Neural progenitor cell (in vitro differentiated cells): Measurements from ENCODE around the gene TPPP2. TPM values are rescaled to one million over a fixed set of nuclear protein-coding genes. Genes with fewer than 3 reads are reported as not detected.

Source experiments
- DNase-seq: peaks from one replicate; pipeline ENCODE4 v3.0.0-alpha.2; 2016; ENCODE audit warnings: low spot score
- H2AFZ ChIP-seq: fragments of 200-600 bp; sonication (generic); replicated peaks from 2 replicates; pipeline ENCODE4 v1.6.1; 2016; ENCODE audit warnings: antibody characterized with exemption
- H3F3A ChIP-seq: fragments of 200-600 bp; sonication (generic); 2 replicates; pipeline ENCODE4 v1.6.1; 2016; ENCODE audit warnings: antibody characterized with exemption, low read depth
- H3K27ac ChIP-seq: fragments of 200-600 bp; sonication (generic); 2 replicates; pipeline ENCODE4 v1.5.1; 2016; ENCODE audit warnings: mild to moderate bottlenecking
- H3K27me3 ChIP-seq: fragments of 200-600 bp; sonication (generic); 2 replicates; pipeline ENCODE4 v1.6.1; 2016; ENCODE audit warnings: mild to moderate bottlenecking, moderate library complexity
- H3K36me3 ChIP-seq: fragments of 200-600 bp; sonication (generic); 2 replicates; pipeline ENCODE4 v1.5.1; 2016
- H3K4me1 ChIP-seq: fragments of 200-600 bp; sonication (generic); 2 replicates; pipeline ENCODE4 v1.6.1; 2016; ENCODE audit warnings: mixed run types
- H3K4me2 ChIP-seq: fragments of 200-600 bp; sonication (generic); 2 replicates; pipeline ENCODE4 v1.6.1; 2016
- H3K4me3 ChIP-seq: fragments of 200-600 bp; sonication (generic); 2 replicates; pipeline ENCODE4 v1.5.1; 2016
- H3K79me2 ChIP-seq: fragments of 200-600 bp; sonication (generic); 2 replicates; pipeline ENCODE4 v1.6.1; 2016; ENCODE audit warnings: low read depth
- H3K9ac ChIP-seq: fragments of 200-600 bp; sonication (generic); 2 replicates; pipeline ENCODE4 v1.6.1; 2016
- H3K9me3 ChIP-seq: fragments of 200-600 bp; sonication (generic); 2 replicates; pipeline ENCODE4 v1.5.1; 2016; ENCODE audit warnings: low read depth
- H4K20me1 ChIP-seq: fragments of 200-600 bp; sonication (generic); 2 replicates; pipeline ENCODE4 v1.6.1; 2016; ENCODE audit warnings: low read depth
- H3K27ac Mint-ChIP-seq: 3 replicates; pipeline ENCODE4 v1.8.0; 2021; ENCODE audit warnings: mixed read lengths
- H3K27me3 Mint-ChIP-seq: 2 replicates; pipeline ENCODE4 v1.8.0; 2022; ENCODE audit warnings: low read depth, mild to moderate bottlenecking, inconsistent platforms, moderate library complexity, mixed read lengths; ENCODE audit not compliant: insufficient read depth
- H3K36me3 Mint-ChIP-seq: 3 replicates; pipeline ENCODE4 v1.8.0; 2021; ENCODE audit warnings: mixed read lengths
- H3K4me1 Mint-ChIP-seq: 3 replicates; pipeline ENCODE4 v1.8.0; 2021; ENCODE audit warnings: mixed read lengths
- H3K4me3 Mint-ChIP-seq: 3 replicates; pipeline ENCODE4 v1.8.0; 2021; ENCODE audit warnings: mild to moderate bottlenecking, moderate library complexity, mixed read lengths
- H3K9me3 Mint-ChIP-seq: 3 replicates; pipeline ENCODE4 v1.8.0; 2020; ENCODE audit warnings: mixed read lengths
- EZH2 ChIP-seq: fragments of 200-600 bp; sonication (generic); IDR thresholded peaks from 2 replicates; pipeline ENCODE4 v1.6.1; 2017; ENCODE audit warnings: antibody characterized with exemption, mild to moderate bottlenecking, moderate library complexity
- EZH2phosphoT487 ChIP-seq: fragments of 200-600 bp; sonication (generic); IDR thresholded peaks from 2 replicates; pipeline ENCODE4 v1.6.1; 2017; ENCODE audit warnings: antibody characterized with exemption
- total RNA-seq: library from RNA; depleted of rRNA; stranded (reverse); fragments of >200 nt; gene quantifications from 2 replicates; pipeline ENCODE4 v1.2.3, GENCODE V29; 2015; ENCODE audit warnings: low replicate concordance
- TF ChIP-seq, protein P1 (sequence below): fragments of 200-600 bp; sonication (generic); IDR thresholded peaks from 2 replicates; pipeline ENCODE4 v1.5.1; 2017; ENCODE audit warnings: antibody characterized with exemption, mild to moderate bottlenecking

Gene TPPP2
- total RNA-seq, 1 donor from 2014 or later = not detected

DNA sequence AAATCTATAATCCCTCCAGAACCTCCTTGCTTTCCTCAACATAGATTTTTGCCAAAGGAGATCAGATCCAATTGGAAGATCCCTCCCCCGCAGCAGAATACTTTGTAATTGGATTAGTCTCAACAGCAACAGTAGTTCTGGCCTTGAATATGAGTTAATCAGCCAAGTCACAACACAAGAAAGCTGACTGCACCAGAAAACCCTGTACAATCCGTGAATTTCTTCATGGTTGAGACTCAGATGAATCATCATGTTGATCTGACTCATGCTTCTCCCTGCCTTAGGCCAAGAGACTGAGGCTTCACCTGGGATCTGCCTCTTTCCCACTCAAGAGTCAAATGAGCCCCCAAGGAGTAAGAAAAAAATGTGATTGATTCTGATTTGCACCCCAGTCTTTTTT is 43.2 kb upstream of the TPPP2 start:
- Mint-ChIP-seq H3K4me3 (no peak overlapping the region), H3K36me3 (peaks cover 2% of the 10 kb centered on the region), H3K27ac (no peak overlapping the region), H3K4me1 (peaks cover 10% of the 10 kb centered on the region), H3K9me3 (peaks cover 3% of the 10 kb centered on the region), H3K27me3 (no peaks in the 10 kb centered on the region)
- H2AFZ ChIP-seq = no peak overlapping the region
- no peak overlapping the region for H3K27ac ChIP-seq
- peaks cover 19% of the 10 kb centered on the region for H3K79me2 ChIP-seq
- TF ChIP-seq, protein P1, sequence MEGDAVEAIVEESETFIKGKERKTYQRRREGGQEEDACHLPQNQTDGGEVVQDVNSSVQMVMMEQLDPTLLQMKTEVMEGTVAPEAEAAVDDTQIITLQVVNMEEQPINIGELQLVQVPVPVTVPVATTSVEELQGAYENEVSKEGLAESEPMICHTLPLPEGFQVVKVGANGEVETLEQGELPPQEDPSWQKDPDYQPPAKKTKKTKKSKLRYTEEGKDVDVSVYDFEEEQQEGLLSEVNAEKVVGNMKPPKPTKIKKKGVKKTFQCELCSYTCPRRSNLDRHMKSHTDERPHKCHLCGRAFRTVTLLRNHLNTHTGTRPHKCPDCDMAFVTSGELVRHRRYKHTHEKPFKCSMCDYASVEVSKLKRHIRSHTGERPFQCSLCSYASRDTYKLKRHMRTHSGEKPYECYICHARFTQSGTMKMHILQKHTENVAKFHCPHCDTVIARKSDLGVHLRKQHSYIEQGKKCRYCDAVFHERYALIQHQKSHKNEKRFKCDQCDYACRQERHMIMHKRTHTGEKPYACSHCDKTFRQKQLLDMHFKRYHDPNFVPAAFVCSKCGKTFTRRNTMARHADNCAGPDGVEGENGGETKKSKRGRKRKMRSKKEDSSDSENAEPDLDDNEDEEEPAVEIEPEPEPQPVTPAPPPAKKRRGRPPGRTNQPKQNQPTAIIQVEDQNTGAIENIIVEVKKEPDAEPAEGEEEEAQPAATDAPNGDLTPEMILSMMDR = no peak
- no peak for TF ChIP-seq EZH2phosphoT487
- TF ChIP-seq EZH2 = no peak
- no peak overlapping the region for H3K4me3 ChIP-seq
- H3K36me3 ChIP-seq = no peaks in the 10 kb centered on the region
- peaks cover 15% of the 10 kb centered on the region for H3K4me1 ChIP-seq
- H4K20me1 ChIP-seq = no peaks in the 10 kb centered on the region
- no peaks in the 10 kb centered on the region for H3K9me3 ChIP-seq
- H3F3A ChIP-seq = peaks cover 19% of the 10 kb centered on the region
- peaks cover 22% of the 10 kb centered on the region for H3K27me3 ChIP-seq
- H3K9ac ChIP-seq = no peak overlapping the region
- DNase-seq = no peak
- no peak overlapping the region for H3K4me2 ChIP-seq

DNA sequence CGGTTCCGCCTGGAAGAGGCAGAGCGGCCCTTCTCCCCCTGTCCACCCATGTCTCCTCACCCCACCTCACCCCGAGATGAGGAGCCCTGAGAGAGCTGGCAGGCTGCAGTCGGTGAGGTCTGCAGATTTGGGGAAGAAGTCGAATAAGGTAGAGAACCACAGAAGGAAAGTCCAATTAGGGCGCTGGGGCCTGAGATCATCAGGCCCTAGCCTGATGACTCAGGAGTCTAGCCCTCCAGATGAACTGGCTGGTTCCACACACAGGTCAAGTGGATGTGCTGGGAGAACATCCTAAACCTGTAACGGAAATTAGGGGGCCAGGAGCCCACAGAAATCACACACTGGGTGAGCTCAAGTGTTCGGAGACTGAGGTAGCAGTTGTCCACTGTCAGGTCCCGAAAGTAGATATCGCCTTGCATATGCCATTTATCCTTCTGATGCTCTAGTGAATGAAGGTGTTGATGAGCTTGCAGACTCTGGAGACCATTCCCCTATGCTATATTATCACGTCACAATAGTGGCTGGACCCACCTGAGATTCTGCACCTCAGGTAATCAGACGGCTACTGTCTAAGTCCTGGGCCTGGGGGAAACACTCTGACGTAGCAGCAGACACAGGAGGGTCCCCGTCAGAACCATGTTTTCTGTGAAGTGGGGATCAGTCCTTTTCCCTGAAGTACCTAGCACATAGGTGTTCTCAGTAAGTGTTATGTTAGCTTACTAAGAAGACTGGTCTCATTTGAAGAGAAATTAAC is 41.1 kb upstream of the TPPP2 start:
- Histone ChIP-seq H3K4me2 (peak overlapping the region; percentile 86), H3K9ac (no peak overlapping the region), H3K4me1 (peaks cover 15% of the 10 kb centered on the region), H2AFZ (no peak overlapping the region), H3K79me2 (peaks cover 29% of the 10 kb centered on the region), H4K20me1 (no peaks in the 10 kb centered on the region), H3K36me3 (peaks cover 3% of the 10 kb centered on the region), H3K9me3 (no peaks in the 10 kb centered on the region), H3K27me3 (peaks cover 6% of the 10 kb centered on the region), H3F3A (peaks cover 19% of the 10 kb centered on the region), H3K4me3 (peak overlapping the region; percentile 87), H3K27ac (no peak overlapping the region)
- H3K4me1 Mint-ChIP-seq = peaks cover 12% of the 10 kb centered on the region
- no peak overlapping the region for H3K27ac Mint-ChIP-seq
- H3K27me3 Mint-ChIP-seq = no peaks in the 10 kb centered on the region
- peaks cover 3% of the 10 kb centered on the region for H3K9me3 Mint-ChIP-seq
- peak overlapping the region; percentile 70 for H3K4me3 Mint-ChIP-seq
- TF ChIP-seq, protein P1 = no peak
- no peak for TF ChIP-seq EZH2phosphoT487
- no peak for TF ChIP-seq EZH2
- peaks cover 11% of the 10 kb centered on the region for H3K36me3 Mint-ChIP-seq
- no peak for DNase-seq

DNA sequence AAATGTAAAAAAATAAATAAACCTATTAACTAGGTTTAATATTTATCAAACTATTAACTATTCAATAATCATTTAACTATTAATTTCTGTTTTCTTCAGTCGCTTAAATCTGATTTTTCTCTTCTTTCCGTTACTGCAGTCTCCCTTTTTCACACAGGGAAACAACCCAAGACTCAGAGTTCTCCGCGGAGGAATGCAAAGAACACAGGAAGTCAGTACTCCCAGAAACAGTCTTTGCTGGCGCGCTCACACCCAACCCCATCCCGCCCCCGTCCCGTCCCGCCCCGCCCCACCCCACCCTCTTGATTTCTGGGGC is 40.6 kb upstream of the TPPP2 start:
- H3K36me3 ChIP-seq = peaks cover 3% of the 10 kb centered on the region
- peak overlapping the region; percentile 87 for H3K4me3 ChIP-seq
- DNase-seq = no peak
- TF ChIP-seq, protein P1 = no peak
- TF ChIP-seq EZH2phosphoT487 = peak; percentile 8
- H4K20me1 ChIP-seq = no peaks in the 10 kb centered on the region
- Mint-ChIP-seq H3K4me1 (peaks cover 12% of the 10 kb centered on the region), H3K9me3 (peaks cover 3% of the 10 kb centered on the region), H3K36me3 (peaks cover 14% of the 10 kb centered on the region), H3K4me3 (peak overlapping the region; percentile 92), H3K27me3 (no peaks in the 10 kb centered on the region), H3K27ac (peak overlapping the region; percentile 91)
- H3K27ac ChIP-seq = no peak overlapping the region
- peaks cover 29% of the 10 kb centered on the region for H3K79me2 ChIP-seq
- no peak overlapping the region for H2AFZ ChIP-seq
- H3F3A ChIP-seq = peaks cover 19% of the 10 kb centered on the region
- H3K4me2 ChIP-seq = peak overlapping the region; percentile 86
- H3K4me1 ChIP-seq = peaks cover 15% of the 10 kb centered on the region
- no peak overlapping the region for H3K9ac ChIP-seq
- no peaks in the 10 kb centered on the region for H3K9me3 ChIP-seq
- H3K27me3 ChIP-seq = peaks cover 6% of the 10 kb centered on the region
